H1 (cell line): Measurements from ENCODE around the gene WDR53. TPM values are rescaled to one million over a fixed set of nuclear protein-coding genes. Genes with fewer than 3 reads are reported as not detected.

Source experiments
- ATF2 ChIP-seq: IDR thresholded peaks from 2 replicates; pipeline ENCODE4 v1.6.1; 2012; ENCODE audit warnings: low read length, inconsistent platforms
- BACH1 ChIP-seq: IDR thresholded peaks from 2 replicates; pipeline ENCODE4 v1.6.1; 2012; ENCODE audit warnings: low read length, improper control_type of control experiment
- BCL11A ChIP-seq, 2 experiments: IDR thresholded peaks; one replicate each; pipeline ENCODE4 v1.6.1; 2011; ENCODE audit warnings: low read depth in 2 of 2, low read length in 2 of 2, mild to moderate bottlenecking in 2 of 2
- CBX8 ChIP-seq: fragments of 300-800, 300-1000 bp; sonication (generic); IDR thresholded peaks from 2 replicates; pipeline ENCODE4 v1.7.1; 2016; ENCODE audit warnings: low read depth, low read length, borderline replicate concordance
- CEBPB ChIP-seq: IDR thresholded peaks from 2 replicates; pipeline ENCODE4 v1.6.1; 2012; ENCODE audit warnings: low read depth, low read length
- CREB1 ChIP-seq: IDR thresholded peaks from 2 replicates; pipeline ENCODE4 v1.6.1; 2012; ENCODE audit warnings: inconsistent platforms
- CTBP2 ChIP-seq: IDR thresholded peaks from 2 replicates; pipeline ENCODE4 v1.7.0; 2011; ENCODE audit warnings: borderline replicate concordance, mild to moderate bottlenecking, moderate library complexity, mixed read lengths, low read length; ENCODE audit not compliant: insufficient read depth, insufficient read length
- EGR1 ChIP-seq: IDR thresholded peaks from 2 replicates; pipeline ENCODE4 v1.6.1; 2011; ENCODE audit warnings: low read depth, low read length, borderline replicate concordance
- EP300 ChIP-seq, 2 experiments: IDR thresholded peaks; 1 replicate in 1 of 2; 2 replicates in 1 of 2; pipeline ENCODE4 v1.6.1; 2011 to 2012; ENCODE audit warnings: low read depth in 2 of 2, low read length in 2 of 2, mild to moderate bottlenecking in 2 of 2, borderline replicate concordance in 1 of 2, inconsistent platforms in 1 of 2, moderate library complexity in 1 of 2
- HDAC6 ChIP-seq: IDR thresholded peaks from one replicate; pipeline ENCODE4 v1.7.1; 2012; ENCODE audit warnings: low read depth, mild to moderate bottlenecking, inconsistent platforms, low read length, moderate library complexity
- JUND ChIP-seq: IDR thresholded peaks from 2 replicates; pipeline ENCODE4 v1.6.1; 2011; ENCODE audit warnings: mild to moderate bottlenecking, improper control_type of control experiment, low read length
- KDM1A ChIP-seq: fragments of 200-600, 300-600 bp; sonication (generic); IDR thresholded peaks from 2 replicates; pipeline ENCODE4 v1.7.1; 2016; ENCODE audit warnings: mild to moderate bottlenecking, low read length, borderline replicate concordance
- KDM4A ChIP-seq: IDR thresholded peaks from one replicate; pipeline ENCODE4 v1.7.1; 2012; ENCODE audit warnings: low read depth, mild to moderate bottlenecking, moderate library complexity, low read length, inconsistent platforms; ENCODE audit not compliant: severe bottlenecking
- NANOG ChIP-seq: IDR thresholded peaks from 2 replicates; pipeline ENCODE4 v1.6.1; 2011; ENCODE audit warnings: low read length, low read depth, mild to moderate bottlenecking, inconsistent platforms; ENCODE audit not compliant: insufficient read depth, poor library complexity, severe bottlenecking
- NRF1 ChIP-seq: IDR thresholded peaks from 2 replicates; pipeline ENCODE4 v1.6.1; 2011; ENCODE audit warnings: mild to moderate bottlenecking, low read depth, low read length, improper control_type of control experiment
- POLR2AphosphoS5 ChIP-seq: IDR thresholded peaks from 2 replicates; pipeline ENCODE4 v1.6.1; 2011; ENCODE audit warnings: low read depth, low read length
- SIX5 ChIP-seq: IDR thresholded peaks from 2 replicates; pipeline ENCODE4 v1.6.1; 2011; ENCODE audit warnings: mild to moderate bottlenecking, low read depth, low read length
- TAF7 ChIP-seq: optimal IDR thresholded peaks from 2 replicates; pipeline ENCODE3; 2011; ENCODE audit warnings: low read depth, mild to moderate bottlenecking, inconsistent platforms, low read length, moderate library complexity, borderline replicate concordance
- TBP ChIP-seq: IDR thresholded peaks from 2 replicates; pipeline ENCODE4 v1.6.1; 2011; ENCODE audit warnings: low read depth, low read length, improper control_type of control experiment
- TCF12 ChIP-seq: IDR thresholded peaks from 2 replicates; pipeline ENCODE4 v1.6.1; 2011; ENCODE audit warnings: low read depth, mild to moderate bottlenecking, low read length
- YY1 ChIP-seq: IDR thresholded peaks from 2 replicates; pipeline ENCODE4 v1.6.1; 2011; ENCODE audit warnings: low read depth, mild to moderate bottlenecking, low read length
- ZNF274 ChIP-seq: IDR thresholded peaks from 2 replicates; pipeline ENCODE4 v1.7.0; 2012; ENCODE audit warnings: low read length, borderline replicate concordance; ENCODE audit errors: extremely low read depth
- polyA plus RNA-seq, 7 experiments: library from polyadenylated mRNA; depleted of rRNA in 3 of 7; stranded (reverse) in 5 of 7; unstranded in 2 of 7; fragments of >200 nt in 5 of 7; fragments of 200-250 nt in 2 of 7; gene quantifications; 1 replicate in 5 of 7; 2 replicates in 1 of 7; 4 replicates in 1 of 7; pipeline versions ENCODE4 v1.2.1 to v1.2.3, GENCODE V29; 2011 to 2013; ENCODE audit warnings: missing spikeins in 2 of 7, mixed read lengths in 2 of 7
- total RNA-seq: library from RNA; stranded (reverse); fragmentation: NEBNext Ultra II Directional; extraction: Animal tissue kit (Norgen Biotek cat#: 25700); gene quantifications from 2 replicates; pipeline ENCODE4 v1.2.1, GENCODE V29; 2021
- TF ChIP-seq, protein P1 (sequence below): IDR thresholded peaks from 2 replicates; pipeline ENCODE4 v1.6.1; 2012; ENCODE audit warnings: inconsistent platforms

Gene WDR53
- total and polyA plus RNA-seq, 2 of the 8 experiments (the other 6 are each of a cell fraction or from before 2014, with no cell fraction given), result 7.4 to 18.8 TPM

- TF ChIP-seq ATF2, result no peak
- TF ChIP-seq NRF1, result no peak
- peak; percentile 52 for TF ChIP-seq KDM4A
- no peak for TF ChIP-seq TCF12
- TF ChIP-seq CTBP2, result no peak
- TF ChIP-seq SIX5, result no peak
- TF ChIP-seq CBX8, result no peak
- TF ChIP-seq YY1, result peak; percentile 84
- no peak for TF ChIP-seq ZNF274
- TF ChIP-seq NANOG, result no peak
- TF ChIP-seq EGR1, result no peak
- no peak for TF ChIP-seq HDAC6
- TF ChIP-seq POLR2AphosphoS5, result peak; percentile 37; the same call in 1 of the 2 replicates
- no peak for TF ChIP-seq BCL11A (IDR thresholded peaks at IDR 0.05; ENCODE audit: low read depth in 2 of 2, low read length in 2 of 2)
- TF ChIP-seq, protein P1, sequence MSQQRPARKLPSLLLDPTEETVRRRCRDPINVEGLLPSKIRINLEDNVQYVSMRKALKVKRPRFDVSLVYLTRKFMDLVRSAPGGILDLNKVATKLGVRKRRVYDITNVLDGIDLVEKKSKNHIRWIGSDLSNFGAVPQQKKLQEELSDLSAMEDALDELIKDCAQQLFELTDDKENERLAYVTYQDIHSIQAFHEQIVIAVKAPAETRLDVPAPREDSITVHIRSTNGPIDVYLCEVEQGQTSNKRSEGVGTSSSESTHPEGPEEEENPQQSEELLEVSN, result peak; percentile 43; the same call in 1 of the 2 replicates
- TF ChIP-seq TBP, result no peak; the same call in 1 of the 2 replicates
- peak; percentile 46; the same call in 1 of the 2 replicates for TF ChIP-seq CREB1
- TF ChIP-seq JUND, result no peak
- peak in 1 of 2 experiments; percentile 37; a peak in 1 of 3 replicates for TF ChIP-seq EP300 (IDR thresholded peaks at IDR 0.05; ENCODE audit: borderline replicate concordance in 1 of 2, low read depth in 2 of 2, low read length in 2 of 2)
- no peak for TF ChIP-seq KDM1A
- TF ChIP-seq TAF7, result peak; percentile 70
- no peak for TF ChIP-seq BACH1
- TF ChIP-seq CEBPB, result no peak
These were observed 39.6 kb downstream of the WDR53 start (continued) for GRCh38 chr3:196528639-196529233.
